Glomerular visceral epithelial cell (primary cell): Measurements from ENCODE around the gene CACNA1S.

ENCODE experiments used
- DNase-seq: peaks from one replicate; pipeline ENCODE4 v3.0.0-alpha.2; 2016; ENCODE audit errors: extremely low spot score

Gene CACNA1S

GRCh38 chr1:201140235-201140940 is 28.2 kb upstream of the CACNA1S start:
- DNase-seq, result no peak

GRCh38 chr1:201139756-201140155 is 27.5 kb upstream of the CACNA1S start:
- DNase-seq, result no peak

GRCh38 chr1:201139306-201139705 is 27.1 kb upstream of the CACNA1S start:
- DNase-seq, result no peak

- DNase-seq, result no peak
These were observed 26.1 kb upstream of the CACNA1S start for GRCh38 chr1:201138311-201138840.

DNA sequence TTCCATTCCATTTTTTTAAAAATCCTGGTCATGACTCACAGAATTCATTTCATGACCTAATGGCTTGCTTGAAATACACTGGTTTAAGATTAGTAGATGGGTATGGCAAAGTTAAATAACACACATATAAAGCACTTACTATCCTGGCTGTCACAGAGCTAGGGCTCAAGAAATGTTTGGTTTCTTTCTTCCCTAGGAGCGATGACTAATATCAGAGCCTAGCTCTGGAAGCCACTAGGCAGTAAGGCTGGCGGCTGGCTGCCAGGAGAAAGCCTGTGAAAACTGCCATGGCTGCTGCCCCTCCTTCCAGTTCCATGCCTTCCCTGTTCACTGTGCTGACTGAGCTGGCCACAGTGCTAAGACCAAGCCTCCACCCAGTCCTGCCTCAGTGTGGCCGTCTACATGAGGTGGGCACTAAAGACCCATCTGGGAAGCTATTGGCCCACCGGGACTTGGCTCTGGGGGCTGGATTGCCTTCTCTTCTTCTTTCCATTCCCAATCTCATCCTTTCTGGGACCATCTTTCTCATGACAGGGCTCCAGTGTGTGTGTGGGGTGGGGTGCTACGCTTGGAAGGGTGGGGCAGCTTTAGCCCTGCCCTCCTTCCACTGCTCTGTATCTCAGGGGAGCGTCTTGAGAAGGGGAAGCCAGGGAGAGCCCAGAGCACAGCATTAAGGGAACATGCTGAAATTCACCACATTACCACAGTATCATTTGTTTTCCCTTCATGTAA is 25.5 kb upstream of the CACNA1S start:
- DNase-seq, result peak; percentile 86

DNA sequence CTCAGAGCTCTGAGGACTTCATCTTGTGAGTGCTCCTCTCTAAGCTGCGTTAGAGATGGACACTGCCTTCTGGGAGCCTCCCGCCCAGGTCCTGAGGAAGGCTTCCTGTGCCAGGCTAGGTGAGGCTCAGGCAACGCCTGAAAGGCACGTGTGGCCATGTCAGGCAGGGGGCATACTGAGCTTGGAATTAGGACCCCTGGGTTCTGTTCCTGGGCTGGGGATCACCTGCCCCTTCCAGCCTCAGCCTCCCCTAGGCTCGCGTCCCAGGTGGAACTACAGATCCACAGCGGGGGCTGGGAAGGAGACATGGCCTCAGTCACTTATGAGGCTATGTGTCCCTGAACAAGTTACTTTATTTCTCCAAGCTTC is 24.8 kb upstream of the CACNA1S start:
- no peak for DNase-seq

DNA sequence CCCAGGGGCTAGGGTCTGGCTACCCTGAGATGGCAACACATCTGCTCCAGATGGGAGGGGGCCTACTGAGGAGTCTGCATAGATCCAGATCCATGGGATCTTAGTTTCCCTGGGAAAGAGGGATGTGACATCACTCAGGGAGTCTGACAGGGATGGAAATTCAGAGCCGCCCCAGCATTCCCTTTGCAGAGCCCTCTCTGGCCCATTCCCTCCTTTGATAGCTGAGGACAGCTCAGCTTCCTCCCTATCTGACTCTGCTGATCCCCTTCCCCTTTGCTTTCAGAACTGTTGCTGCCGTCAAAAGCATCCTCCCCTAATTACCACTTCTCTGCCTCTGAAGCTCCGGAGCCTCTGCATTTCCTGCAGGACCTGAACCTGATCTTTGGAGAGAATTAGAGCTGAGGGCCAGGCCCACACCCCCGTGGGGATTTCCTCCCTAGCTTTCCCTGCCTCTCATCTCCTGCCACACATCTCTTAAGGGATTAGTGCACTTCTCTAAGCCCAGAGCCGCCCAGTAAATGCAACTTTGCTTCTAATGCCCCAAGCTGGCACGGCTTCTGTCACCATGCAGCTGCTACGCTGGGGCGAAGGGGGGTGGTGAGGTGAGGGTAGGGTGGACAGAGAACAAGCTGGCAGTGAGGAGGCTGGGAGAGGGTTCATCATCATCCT is 24.3 kb upstream of the CACNA1S start:
- DNase-seq, result no peak

DNA sequence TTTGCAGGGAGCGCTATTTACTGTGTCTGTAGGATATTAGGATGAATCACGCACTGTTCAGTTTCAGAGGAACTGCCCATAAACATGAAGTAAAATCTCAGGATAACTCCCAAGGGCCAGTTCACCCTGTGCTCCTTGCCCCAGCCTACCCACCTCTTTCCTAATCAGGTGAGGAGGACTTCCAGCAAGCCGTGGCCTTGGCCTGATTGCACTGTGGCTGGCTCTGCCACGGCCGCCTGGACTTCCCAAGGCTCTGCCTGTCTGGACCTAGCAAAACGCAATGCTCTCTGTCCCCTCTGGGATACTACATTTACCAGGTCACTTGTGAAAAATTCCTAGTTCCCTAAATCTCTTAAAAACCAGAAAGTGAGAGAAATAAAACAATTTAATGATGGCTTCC is 22.2 kb upstream of the CACNA1S start:
- DNase-seq, result no peak

GRCh38 chr1:201131398-201131797 is 19.2 kb upstream of the CACNA1S start:
- DNase-seq, result no peak

GRCh38 chr1:201128962-201129361 is 16.7 kb upstream of the CACNA1S start:
- no peak for DNase-seq

DNA sequence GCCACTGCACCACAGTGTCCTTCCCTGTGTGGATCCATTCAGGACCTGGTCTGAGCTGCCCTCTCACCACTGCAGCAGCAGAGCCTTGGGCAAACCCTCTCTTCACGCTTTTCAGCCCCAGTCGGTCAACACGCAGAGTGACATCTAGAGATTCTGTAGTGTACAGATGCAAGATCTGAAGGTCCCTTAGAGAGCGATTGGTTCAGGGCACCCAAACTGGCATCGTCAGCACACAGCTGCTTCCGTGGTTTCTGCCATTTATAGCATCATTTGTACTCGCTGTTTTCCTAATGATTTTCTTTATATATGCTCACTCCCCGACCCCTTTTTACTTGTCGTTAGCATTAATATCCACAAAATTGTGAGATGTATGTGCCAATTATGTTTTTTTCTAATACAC is 16.2 kb upstream of the CACNA1S start:
- DNase-seq, result no peak

DNA sequence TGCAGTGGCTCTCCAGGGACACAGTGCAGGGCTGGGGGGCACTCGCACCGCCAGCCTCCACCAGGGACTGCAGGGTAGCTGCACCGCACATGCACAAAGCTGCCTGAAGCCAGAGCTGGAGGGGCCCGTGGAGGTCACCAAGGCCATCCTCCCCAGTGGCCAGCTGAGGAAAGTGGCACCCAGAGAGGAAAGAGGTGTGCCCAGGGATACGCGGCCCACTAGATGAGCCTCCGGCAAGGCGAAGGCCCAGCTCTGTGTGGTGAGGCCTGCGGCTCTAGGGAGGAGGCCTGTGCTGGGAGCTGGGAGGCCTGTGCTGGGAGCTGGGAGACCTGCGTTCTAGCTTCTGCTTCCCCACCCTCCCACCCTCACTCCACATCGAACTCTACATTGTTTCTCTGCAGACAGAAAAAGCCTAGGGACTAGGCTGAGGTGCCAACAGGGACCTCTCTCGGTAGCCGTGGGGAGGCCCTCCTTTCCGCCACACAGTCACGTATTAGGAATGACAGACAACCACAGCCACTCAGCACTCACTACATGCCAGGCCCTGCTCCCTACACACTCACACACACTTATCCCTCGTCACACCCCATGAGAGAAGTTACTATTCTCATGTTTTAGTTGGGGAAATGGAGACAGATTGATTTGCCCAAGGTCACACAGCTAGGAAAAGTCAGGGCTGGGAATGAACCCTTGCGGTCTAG is 15.7 kb upstream of the CACNA1S start:
- peak; percentile 54 for DNase-seq

GRCh38 chr1:201126832-201127754 is 14.9 kb upstream of the CACNA1S start, which contains the start of gene ASCL5:
Gene ASCL5 (minus strand): TSS chr1:201127184. CDS start chr1:201115372, 11,812 bp downstream.
- DNase-seq, result peak; percentile 79

- no peak for DNase-seq
These were observed 14.2 kb upstream of the CACNA1S start for GRCh38 chr1:201126463-201126831.

DNA sequence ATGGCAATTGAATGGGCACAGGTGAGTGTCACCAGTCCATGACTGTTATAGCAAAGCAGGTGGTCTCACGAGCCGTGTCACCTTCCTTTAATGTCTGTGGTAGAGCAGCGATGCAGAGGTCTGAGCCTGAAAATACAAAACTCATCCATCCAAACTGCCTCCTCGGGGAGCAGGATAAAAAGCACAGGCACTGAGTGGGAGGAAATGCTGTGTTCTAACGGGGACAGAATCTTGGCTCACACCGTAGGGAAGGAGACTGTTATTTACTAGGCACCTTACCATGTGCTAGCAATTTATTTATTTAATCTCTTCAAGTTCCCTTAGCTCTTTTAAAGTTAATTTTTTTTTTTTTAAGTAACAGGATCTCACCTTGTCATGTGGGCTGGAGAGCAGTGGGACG is 13.6 kb upstream of the CACNA1S start:
- no peak for DNase-seq

- no peak for DNase-seq
These were observed 12.8 kb upstream of the CACNA1S start for GRCh38 chr1:201125019-201125418.

GRCh38 chr1:201123866-201124265 is 11.6 kb upstream of the CACNA1S start:
- DNase-seq, result no peak

DNA sequence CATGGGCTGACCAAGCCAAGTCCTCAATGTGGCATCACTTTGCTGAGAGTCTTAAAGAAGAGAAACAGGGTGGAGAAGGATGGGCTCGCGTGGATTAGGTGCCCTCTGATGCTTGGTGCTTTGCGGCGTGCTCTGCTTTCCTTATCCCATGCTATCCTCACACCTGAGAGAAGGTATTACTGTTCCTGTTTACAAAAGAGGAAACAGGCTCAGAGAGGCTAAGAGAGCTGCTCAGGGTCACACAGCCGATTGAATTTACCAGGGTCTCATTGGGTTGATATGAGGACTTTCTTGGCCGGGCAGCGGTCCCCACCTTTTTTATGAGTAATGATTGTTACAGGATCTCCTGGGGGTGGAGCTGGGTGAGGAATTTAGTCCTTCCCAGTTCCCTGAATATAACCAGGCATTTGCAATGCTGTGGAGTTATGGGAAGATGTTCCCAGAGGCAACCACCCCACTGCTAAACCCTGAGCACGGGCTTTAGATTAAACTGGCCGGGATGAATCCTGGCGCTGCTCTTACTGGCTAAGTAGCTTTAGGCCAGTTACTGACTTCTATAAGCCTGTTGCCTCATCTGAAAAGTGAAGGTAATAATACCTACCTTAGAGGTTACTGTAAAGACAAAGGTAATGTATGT is 10.2 kb upstream of the CACNA1S start:
- no peak for DNase-seq

DNA sequence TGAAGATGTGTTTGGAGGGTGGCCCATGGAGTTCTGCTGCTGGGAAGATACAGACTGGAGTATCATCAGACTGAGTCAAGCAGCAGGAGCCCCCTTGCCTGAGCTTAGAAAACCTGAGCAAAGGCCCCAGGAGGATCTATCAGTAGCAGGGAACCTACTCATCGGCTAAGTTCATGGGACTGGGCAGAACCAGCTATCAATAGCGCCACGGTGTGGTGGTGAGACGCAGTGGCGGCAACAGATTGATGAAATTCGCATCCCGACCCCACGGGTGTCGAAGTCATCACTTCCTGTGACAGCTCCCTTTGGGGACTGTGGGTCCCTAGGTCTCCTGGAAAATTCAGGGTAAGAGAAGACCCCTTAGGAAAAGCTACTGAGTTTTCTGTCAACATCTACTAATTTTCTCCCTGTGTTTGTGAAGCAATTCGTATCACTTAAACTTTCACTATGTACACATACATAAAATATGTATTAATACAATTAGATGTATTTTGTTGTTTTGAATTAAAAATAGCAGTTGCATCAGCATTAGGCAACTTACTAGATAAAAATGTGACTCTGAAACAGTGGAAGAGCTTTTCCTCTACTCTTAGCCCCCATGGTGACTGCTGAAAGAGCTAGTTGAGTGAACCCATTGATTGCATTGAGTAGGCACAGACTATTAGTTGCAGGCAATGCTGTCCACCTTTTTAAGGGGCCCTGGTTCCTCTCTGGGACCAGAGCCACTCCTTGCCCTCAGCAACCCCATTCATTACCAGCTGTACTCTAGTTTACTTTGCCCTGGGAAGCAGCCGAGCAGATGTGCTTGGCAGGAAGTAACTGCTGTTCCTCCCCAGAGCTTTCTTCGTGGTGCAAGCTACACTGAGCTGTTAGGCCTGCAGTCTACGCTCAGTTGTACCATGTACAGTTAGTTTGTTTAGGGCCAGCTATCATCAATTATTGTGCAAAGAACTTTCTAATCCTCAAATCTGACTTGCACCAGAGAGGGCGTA is 7.3 kb upstream of the CACNA1S start:
- peak; percentile 38 for DNase-seq
